ENCODE results near the gene ULBP2.
"Not testable (repeated sequence)": the region's sequence is repeated elsewhere in the genome, so short reads cannot be mapped to it uniquely, and the experiment has no call there.

Gene ULBP2

GRCh38 chr6:149929422-149929821, 12.4 kb upstream of the ULBP2 start:
- DNase-seq = peak; percentile 44

DNA sequence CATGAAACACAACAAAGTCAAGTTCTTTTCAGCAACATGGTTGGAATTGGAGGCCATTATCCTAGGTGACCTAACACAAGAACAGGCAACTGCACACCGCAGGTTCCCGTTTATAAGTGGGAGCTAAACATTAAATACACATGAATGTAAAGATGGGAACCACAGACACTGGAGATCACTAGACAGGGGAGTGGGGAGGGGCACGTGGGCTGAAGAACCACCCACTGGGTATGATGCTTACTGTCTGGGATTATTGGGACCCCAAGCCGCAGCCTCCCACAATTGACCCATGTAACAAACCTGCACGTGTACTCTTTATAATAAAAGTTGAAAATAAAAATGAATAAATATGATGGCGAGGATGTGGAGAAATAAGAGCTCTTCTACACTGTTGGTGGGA, 10.3 kb upstream of the ULBP2 start:
- DNase-seq = no peak

DNA sequence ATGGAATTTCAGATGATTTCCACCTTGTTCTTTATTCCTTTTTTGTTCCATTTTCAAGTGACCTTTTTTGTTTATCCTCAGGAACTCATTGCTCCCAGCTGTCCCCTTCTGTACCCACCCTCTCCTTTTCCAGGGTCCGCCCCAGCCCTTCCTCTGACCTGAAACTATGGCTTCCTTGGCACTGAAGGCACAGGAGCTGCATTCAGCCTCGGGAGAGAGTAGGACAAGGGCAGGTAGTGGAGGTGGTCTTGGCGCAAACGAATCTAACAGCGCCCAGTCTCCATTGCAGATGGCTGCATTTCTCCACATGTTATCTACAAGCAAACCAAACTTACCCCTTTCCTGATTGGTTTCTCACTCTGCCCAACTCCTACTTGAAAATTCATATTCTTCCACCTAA, 8.8 kb upstream of the ULBP2 start:
- no peak for DNase-seq

DNA sequence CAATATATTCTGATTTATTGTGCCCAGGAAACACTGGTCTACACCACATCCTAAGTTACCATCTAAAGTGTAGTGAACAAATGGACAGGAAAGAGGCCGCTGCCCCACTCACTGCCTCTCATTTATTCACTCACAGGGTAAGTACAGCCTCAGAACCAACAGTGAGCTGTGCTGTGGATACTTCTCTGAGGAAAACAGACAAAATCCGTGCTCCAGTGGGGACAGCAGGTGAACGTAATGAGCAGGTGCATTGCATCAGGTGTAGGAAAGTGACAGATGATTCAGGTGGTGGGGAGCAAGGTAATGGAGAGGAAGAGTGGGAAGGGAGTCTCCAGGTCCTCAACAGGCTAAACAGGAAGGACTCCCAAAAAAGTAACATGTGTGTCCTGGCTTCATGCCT, 8.4 kb upstream of the ULBP2 start:
- DNase-seq = no peak

DNA sequence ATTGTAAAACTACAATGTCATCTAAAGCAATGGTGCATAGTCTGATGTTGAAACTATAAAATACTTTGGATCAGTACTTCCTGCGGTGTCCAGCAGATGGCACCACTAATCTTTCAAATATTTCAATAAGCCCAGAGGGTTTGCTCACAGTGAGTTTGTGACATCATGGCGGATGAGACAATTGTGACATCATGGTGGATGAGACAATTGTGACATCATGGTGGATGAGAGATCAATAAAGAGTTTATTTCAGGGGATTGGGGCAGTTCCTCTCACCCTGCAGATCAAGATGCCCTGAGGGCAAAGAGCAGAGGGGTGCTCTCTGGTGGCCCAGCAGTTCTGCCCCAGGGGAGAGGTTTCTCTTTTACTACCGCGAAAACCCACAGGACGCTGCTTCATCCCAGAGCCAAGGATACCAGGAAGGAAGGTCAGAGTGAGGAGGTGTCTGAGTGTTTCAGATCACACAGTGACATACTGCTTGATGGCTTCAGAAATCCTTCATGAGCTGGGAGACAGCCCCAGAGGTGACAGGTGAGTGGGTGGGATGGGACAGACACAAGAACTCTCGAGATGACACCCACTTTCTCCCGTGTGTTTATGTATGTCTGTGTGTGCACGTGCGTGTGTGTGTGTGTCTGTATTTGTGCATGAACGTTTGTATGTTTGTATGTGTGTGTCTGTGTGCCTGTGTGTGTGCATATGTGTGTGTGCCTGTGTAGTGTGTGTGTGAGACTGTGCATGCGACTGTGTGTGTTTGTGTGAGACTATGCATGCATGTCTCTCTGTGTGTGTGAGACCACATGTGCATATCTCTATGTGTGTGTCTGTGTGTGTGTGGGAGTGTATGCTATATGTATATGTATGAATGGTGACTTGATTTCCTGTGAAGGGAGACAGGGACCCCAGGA, 7.3 kb upstream of the ULBP2 start:
- peak; percentile 85 for DNase-seq

- no peak for DNase-seq
These were observed 6.6 kb upstream of the ULBP2 start for GRCh38 chr6:149935246-149935645.

GRCh38 chr6:149935668-149936067, 6.1 kb upstream of the ULBP2 start:
- DNase-seq = no peak

DNA sequence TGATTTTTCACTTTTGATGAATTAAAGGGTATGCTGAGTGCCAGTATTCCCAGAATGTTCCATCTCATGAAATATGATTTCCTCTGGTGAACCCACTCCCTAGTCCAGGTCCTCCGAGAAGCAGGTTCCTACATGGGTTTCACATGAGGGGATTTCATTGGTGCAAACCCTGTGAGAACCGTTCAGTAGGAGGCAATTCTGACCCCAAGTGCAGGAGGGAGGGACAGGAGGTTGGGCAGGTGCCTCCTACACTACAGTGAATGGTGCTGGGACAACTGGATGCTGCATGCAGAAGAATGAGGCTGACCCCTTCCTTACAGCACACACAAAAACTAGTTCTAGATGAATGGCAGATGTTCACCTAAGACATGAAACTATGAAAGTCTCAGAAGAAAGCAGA, 5.1 kb upstream of the ULBP2 start:
- no peak for DNase-seq

DNA sequence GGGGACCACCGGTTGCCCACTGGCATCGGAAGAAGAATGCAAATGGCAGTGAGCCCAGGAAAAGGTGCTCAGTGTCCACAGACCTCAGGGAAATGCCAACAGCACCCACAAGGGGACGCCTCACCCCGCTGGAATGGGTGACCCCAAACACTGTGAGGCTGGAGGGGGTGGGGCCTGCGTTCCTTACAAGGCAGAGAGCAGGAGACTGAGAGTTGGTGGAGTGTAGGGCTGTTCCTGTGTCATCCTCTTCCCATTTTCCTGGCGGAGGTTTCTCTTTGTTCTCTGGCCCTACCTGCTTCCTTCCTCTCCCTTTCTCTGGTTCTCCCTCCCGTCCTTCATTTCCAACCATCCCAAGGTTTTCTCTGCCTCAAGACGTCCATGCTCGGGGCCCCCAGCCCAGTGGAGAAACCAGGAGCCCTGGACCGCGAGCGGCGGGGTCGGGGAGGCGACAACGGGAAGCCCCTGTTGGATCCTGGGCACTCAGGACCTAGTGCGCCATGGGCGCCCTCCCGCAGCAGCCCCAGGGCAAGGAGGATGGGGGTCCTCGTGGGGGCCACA, 3.7 kb upstream of the ULBP2 start:
- DNase-seq = not testable (repeated sequence)

GRCh38 chr6:149938571-149939355, 3.1 kb upstream of the ULBP2 start:
- no peak for DNase-seq

DNA sequence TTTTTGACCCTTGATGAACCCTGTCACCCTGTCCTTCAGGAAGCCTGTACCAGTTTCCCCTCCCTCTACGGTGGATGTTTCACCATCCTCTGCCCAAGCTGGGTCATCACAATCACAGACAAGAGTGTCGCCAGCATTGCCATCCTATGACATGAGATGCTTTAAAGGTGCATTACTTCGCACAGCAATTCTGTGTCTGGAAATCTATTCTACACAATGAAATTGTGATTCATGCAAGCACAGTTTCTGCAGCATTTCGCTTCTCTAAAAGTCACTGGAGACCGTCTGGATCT, 2.5 kb upstream of the ULBP2 start:
- DNase-seq = no peak

GRCh38 chr6:149939909-149940671, 1.7 kb upstream of the ULBP2 start:
- DNase-seq = no peak

GRCh38 chr6:149940672-149940982, 1.2 kb upstream of the ULBP2 start:
- DNase-seq = no peak

- DNase-seq = no peak
These were observed 631 bp downstream of the ULBP2 start for GRCh38 chr6:149942461-149942829.

DNA sequence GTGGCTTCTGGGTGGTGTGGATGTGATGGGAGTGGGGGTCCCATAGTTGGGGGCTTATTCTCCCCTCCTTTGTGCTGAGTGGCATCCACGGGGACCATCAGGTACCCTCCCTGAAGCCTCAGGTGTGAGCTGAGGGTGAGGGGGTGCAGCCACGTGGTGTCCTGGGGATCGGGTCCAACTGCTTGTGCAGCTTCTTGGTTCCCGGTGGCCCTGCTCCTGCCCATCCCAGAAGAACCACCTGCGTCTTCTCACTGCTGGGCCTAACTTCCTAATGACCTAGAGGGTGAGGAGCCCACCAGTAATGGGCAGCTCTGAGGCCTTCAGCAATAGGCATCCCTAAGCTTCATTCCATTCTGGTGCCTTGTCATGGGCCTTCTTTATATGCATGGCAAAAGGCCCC, 1.5 kb downstream of the ULBP2 start:
- not testable (repeated sequence) for DNase-seq

- not testable (repeated sequence) for DNase-seq
These were observed 3.5 kb downstream of the ULBP2 start for GRCh38 chr6:149945276-149945675.

- not testable (repeated sequence) for DNase-seq
These were observed 4.8 kb downstream of the ULBP2 start for GRCh38 chr6:149946631-149947030.

- DNase-seq = not testable (repeated sequence)
These were observed 5.7 kb downstream of the ULBP2 start for GRCh38 chr6:149947533-149947932.

- no peak for DNase-seq
These were observed 6.2 kb downstream of the ULBP2 start for GRCh38 chr6:149948011-149948410.

DNA sequence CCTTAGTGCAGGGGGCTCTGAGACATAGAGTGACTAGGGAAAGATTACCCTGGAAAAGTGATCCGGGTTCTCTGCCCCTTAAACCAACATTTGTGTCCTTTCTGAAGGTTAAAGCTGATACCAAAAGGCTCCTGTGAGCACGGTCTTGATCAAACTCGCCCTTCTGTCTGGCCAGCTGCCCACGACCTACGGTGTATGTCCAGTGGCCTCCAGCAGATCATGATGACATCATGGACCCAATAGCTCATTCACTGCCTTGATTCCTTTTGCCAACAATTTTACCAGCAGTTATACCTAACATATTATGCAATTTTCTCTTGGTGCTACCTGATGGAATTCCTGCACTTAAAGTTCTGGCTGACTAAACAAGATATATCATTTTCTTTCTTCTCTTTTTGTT, 6.8 kb downstream of the ULBP2 start:
- DNase-seq = no peak

DNA sequence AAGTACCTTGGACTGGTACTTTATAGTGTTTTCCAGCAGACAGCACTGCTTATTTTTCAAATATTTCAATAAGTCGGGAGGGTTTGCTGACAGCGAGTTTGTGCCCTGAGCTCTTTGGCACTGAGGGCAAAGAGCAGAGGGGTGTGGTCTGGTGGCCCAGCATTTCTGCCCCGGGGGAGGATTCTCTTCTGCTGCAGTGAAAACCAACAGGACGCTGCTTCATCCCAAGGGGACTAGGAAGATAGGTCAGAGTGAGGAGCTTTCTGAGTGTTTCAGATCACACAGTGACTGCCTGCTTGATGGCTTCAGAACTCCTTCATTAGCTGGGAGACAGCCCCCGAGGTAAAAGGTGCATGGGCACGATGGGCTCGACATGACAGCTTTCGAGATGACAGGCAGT, 8.6 kb downstream of the ULBP2 start:
- DNase-seq = no peak

GRCh38 chr6:149951096-149951495, 9.3 kb downstream of the ULBP2 start:
- no peak for DNase-seq

GRCh38 chr6:149951626-149952025, 9.8 kb downstream of the ULBP2 start:
- DNase-seq = no peak

Measured in hematopoietic multipotent progenitor cell treated with erythropoietin and hydrocortisone succinate and interleukin-3 and kit ligand, for 6 days (in vitro differentiated cells).